Left lobe of liver (tissue), 2 donors: ENCODE measurements around the gene CDV3. TPM values are rescaled to one million over a fixed set of nuclear protein-coding genes. Genes with fewer than 3 reads are reported as not detected.
"Not testable (repeated sequence)": the region's sequence is repeated elsewhere in the genome, so short reads cannot be mapped to it uniquely, and the experiment has no call there.

Experiments used
- ATAC-seq: fragments of 200-7000 bp; cut with Tn5 transposase; one replicate; pipeline ENCODE4 v1.9.1; 2020; ENCODE audit warnings: mild to moderate bottlenecking, moderate library complexity
- DNase-seq: peaks from one replicate; pipeline ENCODE4 v3.0.0-alpha.2; 2020; ENCODE audit warnings: low spot score
- total RNA-seq: library from RNA; stranded (reverse); gene quantifications from one replicate; pipeline ENCODE4 v1.2.1, GENCODE V29; 2021
- donor health status: DM: no; HTN: no; CAD: no; lungs with moderate emphysema.
- donor health status: DM: no; HTN: yes; CAD: no.

The CDV3 gene, protein sequence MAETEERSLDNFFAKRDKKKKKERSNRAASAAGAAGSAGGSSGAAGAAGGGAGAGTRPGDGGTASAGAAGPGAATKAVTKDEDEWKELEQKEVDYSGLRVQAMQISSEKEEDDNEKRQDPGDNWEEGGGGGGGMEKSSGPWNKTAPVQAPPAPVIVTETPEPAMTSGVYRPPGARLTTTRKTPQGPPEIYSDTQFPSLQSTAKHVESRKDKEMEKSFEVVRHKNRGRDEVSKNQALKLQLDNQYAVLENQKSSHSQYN
- total RNA-seq, result 60.3 TPM

GRCh38 chr3:133573629-133574194, at the start of gene CDV3:
Gene CDV3 (plus strand): TSS chr3:133573686. CDS start chr3:133574045, 359 bp downstream.
- DNase-seq (no peak), ATAC-seq (peak; percentile 17)

DNA sequence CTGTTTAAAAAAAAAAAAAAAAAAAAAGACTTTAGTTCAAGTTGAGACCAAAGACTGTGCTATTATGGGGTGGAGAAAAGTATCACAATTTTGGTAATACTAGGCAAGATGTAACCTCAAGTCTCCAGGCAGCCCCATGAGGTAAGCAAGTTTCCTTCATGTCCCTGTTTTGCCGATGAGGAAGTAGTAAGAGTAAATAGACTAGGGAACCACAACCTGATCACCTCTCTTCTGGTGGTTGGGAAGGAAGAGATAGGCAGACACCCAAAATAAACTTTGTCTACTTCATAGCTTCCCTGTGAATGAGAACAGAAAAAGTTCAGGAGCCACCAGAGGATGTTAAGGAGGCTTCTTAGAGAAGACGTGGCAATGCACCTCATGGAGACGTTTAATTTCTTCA, 49.7 kb upstream of the CDV3 start:
- not testable (repeated sequence) for DNase-seq
- peak; percentile 90 for ATAC-seq

- ATAC-seq (no peak), DNase-seq (no peak)
These were observed 48.1 kb upstream of the CDV3 start for GRCh38 chr3:133525435-133525834.

DNA sequence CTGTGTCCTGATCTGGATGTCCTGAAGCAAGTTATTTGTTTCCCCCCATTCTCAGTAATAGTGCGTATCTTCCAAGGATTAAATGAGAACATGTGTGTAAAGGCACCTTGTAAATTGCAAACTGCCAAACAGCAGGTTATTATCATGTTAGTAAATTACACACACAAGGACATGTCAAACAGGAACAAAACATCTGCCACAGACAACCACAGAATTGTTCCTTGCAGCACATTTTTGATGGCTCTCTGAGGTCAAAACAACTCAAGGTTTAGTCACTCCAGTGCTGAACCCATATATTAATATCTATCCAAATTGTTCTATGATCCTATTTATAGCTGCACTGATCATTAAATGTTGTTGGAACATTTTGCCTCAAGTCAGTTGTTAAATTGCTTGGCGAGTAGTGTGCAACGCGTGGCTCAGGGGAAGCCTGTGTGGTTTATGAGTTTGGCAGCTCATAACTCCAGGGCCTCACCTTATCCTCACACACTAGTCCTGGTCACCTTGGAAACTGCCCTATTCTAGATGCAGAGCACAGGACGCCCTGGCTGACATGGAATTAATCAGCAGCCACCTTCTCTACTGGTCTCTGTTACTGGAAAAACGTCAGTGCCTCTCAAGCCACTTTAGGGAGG, 46.3 kb upstream of the CDV3 start:
- no peak for ATAC-seq

DNA sequence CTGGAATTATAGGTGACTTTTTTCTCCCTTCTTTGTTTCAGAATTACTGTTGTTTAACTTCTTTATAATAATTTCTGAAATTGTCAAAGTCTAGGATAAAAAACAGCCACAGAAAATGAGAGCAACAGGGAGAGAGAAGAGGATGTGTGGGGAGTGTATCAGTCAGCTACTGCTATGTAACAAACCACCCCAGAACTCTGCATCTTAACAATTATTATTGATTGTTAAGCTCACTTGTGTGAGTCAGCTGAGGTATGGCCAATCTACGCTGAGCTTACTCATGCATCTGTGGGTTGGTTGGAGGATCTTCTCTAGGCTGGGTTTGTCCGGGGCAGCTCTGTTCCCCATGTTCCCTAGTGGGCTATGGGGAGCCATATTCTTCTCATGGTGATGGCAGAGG, 43.7 kb upstream of the CDV3 start:
- DNase-seq (no peak), ATAC-seq (no peak)

More for the DNA sequence above, 46.3 kb upstream of the CDV3 start:
- DNase-seq, result no peak

DNA sequence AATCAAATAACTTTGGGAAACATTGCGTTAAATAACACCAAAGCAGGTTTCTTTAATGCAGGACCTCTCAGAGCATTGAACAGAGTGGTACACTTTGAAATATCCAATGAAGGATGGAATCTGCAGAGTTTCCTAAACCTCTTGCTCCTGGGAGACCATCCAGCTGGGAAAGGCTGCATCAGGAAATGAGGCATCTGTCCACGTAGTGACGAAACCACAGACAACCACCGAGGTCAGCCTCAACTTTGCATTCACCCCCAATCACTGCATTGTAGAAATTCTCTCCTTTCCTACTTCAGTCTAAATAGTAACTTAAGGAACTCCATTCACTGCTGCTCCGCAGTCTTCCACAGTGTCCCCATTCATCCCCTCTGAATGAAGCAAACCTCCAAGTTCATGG, 41.5 kb upstream of the CDV3 start:
- no peak for ATAC-seq
- no peak for DNase-seq

GRCh38 chr3:133532951-133533350, 40.5 kb upstream of the CDV3 start:
- no peak for DNase-seq
- ATAC-seq, result no peak

DNA sequence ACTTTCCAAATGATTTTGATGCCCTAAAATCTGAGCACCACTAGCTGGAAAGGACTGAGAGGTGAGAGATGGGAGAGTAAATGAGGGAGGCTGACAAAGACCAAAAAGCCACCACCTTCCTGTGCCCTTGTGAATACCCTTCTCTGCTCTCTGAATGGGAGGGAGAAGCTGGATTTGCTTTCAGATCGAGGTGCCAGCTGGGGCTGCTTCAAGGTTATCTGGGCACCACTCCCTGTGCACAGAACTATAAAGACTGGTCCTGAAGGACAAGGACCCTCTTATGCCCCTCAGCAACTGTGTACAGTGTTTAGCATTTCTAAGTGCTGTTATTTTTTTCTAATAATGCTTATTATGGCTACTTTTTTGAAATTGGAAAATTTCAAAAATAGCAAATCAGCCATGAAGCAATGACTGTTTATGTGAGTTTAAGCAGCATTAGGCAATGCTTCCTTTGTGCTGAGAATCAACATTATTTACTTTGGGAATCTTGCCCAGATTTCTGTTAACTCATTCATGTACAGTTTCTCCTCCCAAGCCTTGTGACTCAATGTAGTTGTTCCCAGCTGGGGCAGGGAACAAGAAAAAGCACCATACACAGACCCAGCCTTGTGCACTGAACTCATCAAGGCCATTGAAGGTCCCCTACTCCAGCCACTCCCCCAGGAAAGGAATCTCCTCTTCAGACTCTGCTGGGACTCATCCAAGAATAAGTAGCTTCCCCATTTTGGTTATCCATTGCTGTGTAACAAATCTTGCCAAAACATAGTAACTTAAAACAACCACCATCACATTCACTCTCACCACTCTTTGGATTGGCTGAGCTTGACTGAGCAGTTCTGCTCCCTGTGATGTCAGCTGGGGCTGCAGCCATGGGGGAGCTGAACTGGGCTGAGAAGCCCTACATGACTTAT, 37.3 kb upstream of the CDV3 start:
- peak; percentile 82 for DNase-seq
- peak; percentile 93 for ATAC-seq

GRCh38 chr3:133537131-133537530, 36.4 kb upstream of the CDV3 start:
- DNase-seq, ATAC-seq: not testable (repeated sequence)

DNA sequence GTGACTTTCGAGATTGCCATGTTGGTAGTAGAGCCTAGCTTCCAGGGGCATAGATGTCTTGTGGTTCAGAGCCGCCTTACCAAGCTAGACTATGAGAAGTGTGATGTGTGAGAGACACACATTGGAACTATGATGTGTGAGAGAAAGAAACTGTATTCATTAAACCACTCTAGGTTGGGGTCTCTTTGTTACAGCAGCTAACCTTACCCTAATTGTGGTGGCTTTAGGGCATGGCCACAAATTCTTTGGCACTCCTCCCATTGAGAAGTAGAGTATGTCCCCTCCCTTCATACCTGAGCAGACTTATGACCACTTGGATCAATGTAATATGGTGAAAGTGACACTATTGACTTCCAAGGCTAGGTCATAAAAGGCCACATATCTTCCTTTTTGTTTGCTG, 35.3 kb upstream of the CDV3 start:
- no peak for DNase-seq
- ATAC-seq, result no peak

DNA sequence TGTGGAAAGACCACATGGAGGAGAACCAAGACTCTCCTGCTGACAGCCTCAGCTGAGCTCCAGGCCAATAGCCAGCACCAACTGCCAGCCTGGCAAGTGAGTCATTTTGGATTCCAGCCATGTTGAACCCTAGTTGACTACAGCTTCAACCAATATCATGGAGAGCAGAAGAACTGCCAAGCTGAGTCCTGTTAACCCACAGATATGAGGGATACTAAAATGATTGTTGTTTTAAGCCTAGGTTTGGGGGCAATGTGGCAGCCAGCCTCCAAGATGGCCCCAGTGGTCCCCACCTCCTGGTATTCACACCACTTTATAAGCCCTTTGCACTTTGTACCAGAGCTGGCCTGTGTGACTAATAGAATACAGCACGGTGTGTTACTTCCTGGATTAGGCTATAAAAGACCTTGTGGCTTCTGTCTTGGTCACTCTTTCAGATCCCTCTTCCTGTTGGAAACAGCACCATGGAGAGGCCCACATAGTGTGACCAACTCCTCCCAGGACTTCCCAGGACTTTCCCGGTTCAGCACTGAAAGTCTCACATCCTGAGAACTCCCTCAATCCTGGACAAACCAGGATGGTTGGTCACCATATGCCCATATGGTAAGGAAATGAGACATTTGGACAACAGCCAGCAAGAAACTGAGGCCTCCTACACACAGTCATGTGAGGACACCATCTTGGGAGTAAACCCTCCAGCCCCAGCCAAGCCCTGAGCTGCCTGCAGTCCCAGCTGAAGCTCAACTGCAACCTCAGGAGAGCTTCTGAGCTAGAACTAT, 32.4 kb upstream of the CDV3 start:
- ATAC-seq, result peak; percentile 67

GRCh38 chr3:133542871-133543270, 30.6 kb upstream of the CDV3 start:
- no peak for ATAC-seq
- no peak for DNase-seq

More for the DNA sequence above, 32.4 kb upstream of the CDV3 start:
- no peak for DNase-seq

- ATAC-seq, result peak; percentile 73
- peak; percentile 75 for DNase-seq
These were observed 28.5 kb upstream of the CDV3 start for GRCh38 chr3:133544983-133545382.

DNA sequence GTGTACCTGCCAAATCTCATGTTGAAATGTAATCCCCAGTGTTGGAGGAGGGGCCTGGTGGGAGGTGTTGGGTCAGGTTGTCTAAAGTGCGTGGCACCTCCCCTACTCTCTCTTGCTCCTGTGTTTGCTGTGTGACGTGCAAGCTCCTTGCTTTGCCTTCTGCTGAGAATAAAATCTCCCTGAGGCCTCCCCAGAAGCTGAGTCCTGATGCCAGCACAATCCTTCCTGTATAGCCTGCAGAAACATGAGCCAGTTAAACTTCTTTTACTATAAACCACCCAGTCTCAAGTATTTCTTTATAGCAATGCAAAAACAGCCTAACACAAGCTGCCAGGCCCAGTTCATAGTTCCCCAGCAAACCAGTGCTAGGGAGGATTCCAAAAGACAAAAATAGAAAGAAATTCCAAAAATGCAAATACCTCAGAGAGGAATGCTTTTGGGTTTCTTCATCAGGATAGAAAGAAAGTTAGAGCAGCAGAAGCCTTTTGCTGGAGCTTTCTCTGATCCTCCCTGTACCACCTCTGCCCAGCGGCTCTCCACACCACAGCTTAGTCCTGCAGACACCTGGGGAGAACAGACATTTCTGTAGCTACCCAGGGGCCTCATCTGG, 25.9 kb upstream of the CDV3 start:
- DNase-seq (peak; percentile 87), ATAC-seq (peak; percentile 90)

DNA sequence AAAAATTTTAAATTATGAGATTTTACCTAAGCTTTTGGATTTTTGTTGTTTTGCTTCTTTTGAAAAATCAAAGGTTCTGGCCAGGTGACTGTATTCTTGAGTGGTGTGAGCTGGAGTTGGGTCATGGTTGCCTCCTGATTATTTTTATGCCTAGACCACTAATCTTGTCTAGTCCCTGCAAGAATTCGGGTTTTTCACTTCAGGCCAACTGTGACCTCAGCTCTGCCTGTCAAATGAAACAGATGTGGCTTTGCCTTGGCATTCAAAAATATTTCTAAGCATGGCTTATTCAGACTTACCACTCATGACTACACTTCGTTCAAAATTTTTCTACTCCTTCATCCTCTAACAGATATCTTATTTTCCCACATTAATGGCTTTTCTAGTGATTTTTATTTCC, 25.4 kb upstream of the CDV3 start:
- DNase-seq (peak; percentile 6), ATAC-seq (no peak)

- no peak for ATAC-seq
- peak; percentile 28 for DNase-seq
These were observed 23.9 kb upstream of the CDV3 start for GRCh38 chr3:133549565-133549964.

DNA sequence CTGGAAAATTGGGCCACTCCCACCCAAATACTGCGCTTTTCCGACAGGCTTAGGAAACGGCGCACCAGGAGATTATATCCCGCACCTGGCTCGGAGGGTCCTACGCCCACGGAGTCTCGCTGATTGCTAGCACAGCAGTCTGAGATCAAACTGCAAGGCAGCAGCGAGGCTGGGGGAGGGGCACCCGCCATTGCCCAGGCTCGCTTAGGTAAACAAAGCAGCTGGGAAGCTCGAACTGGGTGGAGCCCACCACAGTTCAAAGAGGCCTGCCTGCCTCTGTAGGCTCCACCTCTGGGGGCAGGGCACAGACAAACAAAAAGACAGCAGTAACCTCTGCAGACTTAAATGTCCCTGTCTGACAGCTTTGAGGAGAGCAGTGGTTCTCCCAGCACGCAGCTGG, 21.9 kb upstream of the CDV3 start:
- DNase-seq, ATAC-seq: not testable (repeated sequence)

GRCh38 chr3:133561679-133562078, 11.8 kb upstream of the CDV3 start:
- ATAC-seq (no peak), DNase-seq (peak; percentile 18)

DNA sequence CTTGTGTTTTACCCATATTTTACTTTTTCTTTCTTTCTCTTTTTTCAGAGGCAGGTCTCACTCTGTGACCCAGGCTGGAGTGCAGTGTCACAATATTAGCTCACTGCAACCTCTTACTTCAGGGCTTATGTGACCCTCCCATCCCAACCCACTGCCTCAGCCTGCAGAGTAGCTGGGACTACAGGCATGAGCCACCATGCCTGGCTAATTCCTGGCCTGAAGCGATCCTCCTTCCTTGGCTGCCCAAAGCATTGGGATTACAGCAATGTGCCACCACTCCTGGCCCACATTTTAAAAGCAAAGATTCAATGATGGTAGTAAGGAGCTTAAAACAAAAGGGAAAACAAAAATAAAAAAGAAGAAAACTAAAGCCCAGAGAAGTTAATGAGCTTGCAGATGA, 11.1 kb upstream of the CDV3 start:
- ATAC-seq (no peak), DNase-seq (no peak)

DNA sequence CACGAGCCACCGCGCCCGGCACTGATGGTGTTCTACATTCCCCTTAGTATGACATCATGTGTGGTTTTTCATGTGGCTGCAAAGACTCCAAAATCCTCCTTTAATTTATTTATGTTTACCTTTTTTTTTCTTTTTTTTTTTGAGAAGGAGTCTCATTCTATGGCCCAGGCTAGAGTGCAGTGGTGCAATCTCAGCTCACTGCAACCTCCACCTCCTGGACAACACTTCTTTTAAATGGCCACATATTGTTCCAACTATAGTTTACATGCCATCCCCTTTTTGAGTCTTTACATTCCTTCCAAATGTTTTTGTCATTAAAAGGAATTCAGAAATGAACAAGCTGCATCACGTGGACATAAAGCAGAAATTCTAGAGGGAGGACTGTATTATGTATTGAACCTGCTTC, 10.3 kb upstream of the CDV3 start:
- DNase-seq (no peak), ATAC-seq (no peak)
